ENCODE results near the gene GALK2.

Gene GALK2

DNA sequence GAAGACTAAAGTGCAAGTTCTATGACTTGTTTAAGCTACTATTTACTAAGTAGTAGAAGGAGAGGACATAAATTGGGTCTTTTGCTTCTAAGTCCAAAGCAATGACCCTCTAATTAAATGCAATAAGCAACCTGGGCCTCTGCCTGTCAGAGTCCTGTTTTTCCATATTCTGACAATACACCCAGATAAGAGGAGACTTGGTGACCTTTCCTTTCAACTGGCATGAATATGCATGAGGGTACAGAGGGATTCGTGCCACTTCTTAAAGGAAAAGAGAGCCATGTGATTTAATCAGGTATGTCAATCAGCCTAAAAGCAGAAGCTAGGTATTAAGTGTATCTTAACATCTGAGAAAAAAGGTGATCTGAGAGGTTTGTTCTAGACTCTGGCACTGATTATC lies 202.3 kb downstream of the GALK2 start:
- Histone ChIP-seq H3K27ac (ENCODE audit: low read length) (no peak overlapping the region), H4K20me1 (ENCODE audit: insufficient read depth, low read length) (no peaks in the 10 kb centered on the region), H3K27me3 (replicated peaks; ENCODE audit: insufficient read depth, low read length) (no peaks in the 10 kb centered on the region), H3F3A (ENCODE audit: insufficient read depth, low read length) (no peaks in the 10 kb centered on the region), H3K9me3 (replicated peaks; ENCODE audit: insufficient read depth, low read length) (no peaks in the 10 kb centered on the region), H3K36me3 (replicated peaks; ENCODE audit: insufficient read depth, low read length) (no peaks in the 10 kb centered on the region), H3K79me2 (ENCODE audit: low read length) (no peaks in the 10 kb centered on the region), H3K9me2 (replicated peaks; ENCODE audit: insufficient read depth, low read length) (no peaks in the 10 kb centered on the region), H3K4me2 (ENCODE audit: low read depth, low read length) (no peak overlapping the region), H3K4me1 (ENCODE audit: low read length) (no peaks in the 10 kb centered on the region), H2AFZ (ENCODE audit: low read length) (no peak overlapping the region), H3K9ac (ENCODE audit: low read length) (no peak overlapping the region), H3K4me3 (ENCODE audit: low read length) (no peak overlapping the region)
- DNase-seq = no peak
- TF ChIP-seq EZH2phosphoT487 (IDR thresholded peaks at IDR 0.05; ENCODE audit: low read length) (no peak), EZH2 (optimal IDR thresholded peaks at IDR 0.05; ENCODE audit: low read depth, low read length) (no peak)
- TF ChIP-seq, protein P1, sequence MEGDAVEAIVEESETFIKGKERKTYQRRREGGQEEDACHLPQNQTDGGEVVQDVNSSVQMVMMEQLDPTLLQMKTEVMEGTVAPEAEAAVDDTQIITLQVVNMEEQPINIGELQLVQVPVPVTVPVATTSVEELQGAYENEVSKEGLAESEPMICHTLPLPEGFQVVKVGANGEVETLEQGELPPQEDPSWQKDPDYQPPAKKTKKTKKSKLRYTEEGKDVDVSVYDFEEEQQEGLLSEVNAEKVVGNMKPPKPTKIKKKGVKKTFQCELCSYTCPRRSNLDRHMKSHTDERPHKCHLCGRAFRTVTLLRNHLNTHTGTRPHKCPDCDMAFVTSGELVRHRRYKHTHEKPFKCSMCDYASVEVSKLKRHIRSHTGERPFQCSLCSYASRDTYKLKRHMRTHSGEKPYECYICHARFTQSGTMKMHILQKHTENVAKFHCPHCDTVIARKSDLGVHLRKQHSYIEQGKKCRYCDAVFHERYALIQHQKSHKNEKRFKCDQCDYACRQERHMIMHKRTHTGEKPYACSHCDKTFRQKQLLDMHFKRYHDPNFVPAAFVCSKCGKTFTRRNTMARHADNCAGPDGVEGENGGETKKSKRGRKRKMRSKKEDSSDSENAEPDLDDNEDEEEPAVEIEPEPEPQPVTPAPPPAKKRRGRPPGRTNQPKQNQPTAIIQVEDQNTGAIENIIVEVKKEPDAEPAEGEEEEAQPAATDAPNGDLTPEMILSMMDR (IDR thresholded peaks at IDR 0.05; ENCODE audit: low read length) = no peak

DNA sequence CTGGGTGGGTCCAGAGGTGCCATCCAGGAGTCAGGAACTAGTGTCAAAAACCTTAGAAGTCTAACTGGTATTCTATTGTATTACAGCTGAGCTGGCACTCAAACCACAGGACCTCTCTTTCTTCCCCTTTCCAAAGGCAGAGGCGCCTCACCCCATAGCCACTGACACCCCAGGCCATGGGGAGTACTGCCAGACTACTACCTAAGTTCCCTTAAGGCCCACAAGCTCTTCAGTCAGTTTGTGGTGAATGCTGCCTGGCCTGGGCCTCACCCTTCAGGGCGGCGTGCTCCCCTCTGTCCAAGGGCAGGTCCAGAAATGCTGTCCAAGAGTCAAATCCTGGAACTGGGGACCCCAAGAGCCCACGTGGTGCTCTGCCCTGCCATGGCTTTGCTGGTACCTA lies 209.9 kb downstream of the GALK2 start:
- no peaks in the 10 kb centered on the region for H3F3A ChIP-seq (ENCODE audit: insufficient read depth, low read length)
- no peak overlapping the region for H3K27ac ChIP-seq (ENCODE audit: low read length)
- TF ChIP-seq EZH2 (optimal IDR thresholded peaks at IDR 0.05; ENCODE audit: low read depth, low read length) (no peak), EZH2phosphoT487 (IDR thresholded peaks at IDR 0.05; ENCODE audit: low read length) (no peak)
- TF ChIP-seq, protein P1 (IDR thresholded peaks at IDR 0.05; ENCODE audit: low read length) = no peak
- no peak overlapping the region for H3K4me2 ChIP-seq (ENCODE audit: low read depth, low read length)
- H3K27me3 ChIP-seq (replicated peaks; ENCODE audit: insufficient read depth, low read length) = no peaks in the 10 kb centered on the region
- H3K9me3 ChIP-seq (replicated peaks; ENCODE audit: insufficient read depth, low read length) = no peaks in the 10 kb centered on the region
- DNase-seq = no peak
- no peaks in the 10 kb centered on the region for H4K20me1 ChIP-seq (ENCODE audit: insufficient read depth, low read length)
- H3K4me3 ChIP-seq (ENCODE audit: low read length) = no peak overlapping the region
- H3K4me1 ChIP-seq (ENCODE audit: low read length) = peaks cover 24% of the 10 kb centered on the region
- H2AFZ ChIP-seq (ENCODE audit: low read length) = no peak overlapping the region
- H3K9ac ChIP-seq (ENCODE audit: low read length) = no peak overlapping the region
- H3K79me2 ChIP-seq (ENCODE audit: low read length) = no peaks in the 10 kb centered on the region
- H3K9me2 ChIP-seq (replicated peaks; ENCODE audit: insufficient read depth, low read length) = no peaks in the 10 kb centered on the region
- H3K36me3 ChIP-seq (replicated peaks; ENCODE audit: insufficient read depth, low read length) = no peaks in the 10 kb centered on the region

DNA sequence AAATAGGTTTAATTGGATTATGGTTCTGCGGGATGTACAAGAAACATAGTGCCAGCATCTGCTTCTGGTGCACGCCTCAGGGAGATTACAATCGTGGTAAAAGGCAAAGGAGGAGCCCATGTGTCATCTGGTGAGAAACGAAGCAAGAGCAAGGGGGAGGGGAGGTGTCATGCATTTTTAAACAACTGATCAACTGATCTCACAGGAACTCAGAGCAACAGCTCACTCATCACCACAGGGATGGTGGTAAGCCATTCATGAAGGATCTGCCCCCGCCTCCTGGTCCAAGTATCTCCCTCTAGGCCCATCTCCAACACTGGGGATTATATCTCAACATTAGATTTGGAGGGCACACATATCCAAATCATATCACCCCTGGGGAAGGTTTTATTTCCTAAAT lies 210.9 kb downstream of the GALK2 start:
- Histone ChIP-seq H3K4me2 (ENCODE audit: low read depth, low read length) (no peak overlapping the region), H3K79me2 (ENCODE audit: low read length) (no peaks in the 10 kb centered on the region), H2AFZ (ENCODE audit: low read length) (no peak overlapping the region), H3K9me3 (replicated peaks; ENCODE audit: insufficient read depth, low read length) (no peaks in the 10 kb centered on the region), H3K27me3 (replicated peaks; ENCODE audit: insufficient read depth, low read length) (no peaks in the 10 kb centered on the region), H3K27ac (ENCODE audit: low read length) (no peak overlapping the region), H3K4me1 (ENCODE audit: low read length) (peaks cover 24% of the 10 kb centered on the region), H3F3A (ENCODE audit: insufficient read depth, low read length) (no peaks in the 10 kb centered on the region), H3K9me2 (replicated peaks; ENCODE audit: insufficient read depth, low read length) (no peaks in the 10 kb centered on the region), H3K4me3 (ENCODE audit: low read length) (no peak overlapping the region), H3K9ac (ENCODE audit: low read length) (no peak overlapping the region), H4K20me1 (ENCODE audit: insufficient read depth, low read length) (no peaks in the 10 kb centered on the region), H3K36me3 (replicated peaks; ENCODE audit: insufficient read depth, low read length) (no peaks in the 10 kb centered on the region)
- DNase-seq = no peak
- TF ChIP-seq, protein P1 (IDR thresholded peaks at IDR 0.05; ENCODE audit: low read length) = no peak
- TF ChIP-seq EZH2 (optimal IDR thresholded peaks at IDR 0.05; ENCODE audit: low read depth, low read length) = no peak
- no peak for TF ChIP-seq EZH2phosphoT487 (IDR thresholded peaks at IDR 0.05; ENCODE audit: low read length)

Data from MM.1S (cell line).